GM18520 (cell line): ENCODE data around the gene FAM83C.

ENCODE experiments used
- ATAC-seq: cut with Tn5 transposase; IDR thresholded peaks from one replicate; pipeline ENCODE4 v1.9.1; 2021; ENCODE audit not compliant: unreplicated experiment

The FAM83C gene

DNA sequence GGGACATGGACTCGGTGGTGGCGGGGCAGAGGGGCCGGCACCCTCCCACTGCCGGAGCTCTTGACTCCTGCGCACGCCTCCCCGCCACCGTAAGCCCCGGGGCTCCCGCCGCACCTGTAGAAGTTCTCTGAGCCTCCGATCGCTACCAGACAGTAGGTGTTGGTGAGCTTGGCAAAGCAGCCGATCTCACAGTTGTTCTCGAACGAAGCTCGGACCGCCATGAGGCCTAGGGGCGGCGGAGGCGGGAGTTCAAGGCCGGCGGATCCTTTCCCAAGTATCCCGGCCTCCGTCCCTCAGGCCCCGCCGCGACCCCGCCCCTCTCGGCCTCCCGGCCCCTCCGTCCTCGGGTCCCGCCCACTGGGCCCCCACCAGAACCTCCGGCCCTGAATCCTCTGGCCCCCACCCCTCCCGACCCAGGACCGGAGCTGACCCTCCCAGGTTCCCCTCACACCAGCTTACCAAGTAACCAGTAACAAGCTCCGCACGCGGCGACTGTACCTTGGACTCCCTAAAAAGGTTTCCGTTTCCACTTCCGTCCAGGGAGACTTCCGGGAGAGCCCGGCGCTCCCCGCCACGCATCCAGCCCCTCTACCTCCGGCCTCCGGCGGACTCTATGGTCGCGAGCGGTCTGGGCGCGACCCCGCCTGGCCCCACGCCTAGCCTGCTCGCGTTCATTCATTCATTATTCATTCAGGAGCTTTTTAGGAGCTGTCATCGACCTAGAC, 7.8 kb downstream of the FAM83C start, which contains the start of gene EIF6:
TSS of gene EIF6 (minus strand) at position 506 of the 725 bp plus-strand sequence. CDS start at position 221, 285 bp downstream.
- peak; percentile 59 for ATAC-seq

DNA sequence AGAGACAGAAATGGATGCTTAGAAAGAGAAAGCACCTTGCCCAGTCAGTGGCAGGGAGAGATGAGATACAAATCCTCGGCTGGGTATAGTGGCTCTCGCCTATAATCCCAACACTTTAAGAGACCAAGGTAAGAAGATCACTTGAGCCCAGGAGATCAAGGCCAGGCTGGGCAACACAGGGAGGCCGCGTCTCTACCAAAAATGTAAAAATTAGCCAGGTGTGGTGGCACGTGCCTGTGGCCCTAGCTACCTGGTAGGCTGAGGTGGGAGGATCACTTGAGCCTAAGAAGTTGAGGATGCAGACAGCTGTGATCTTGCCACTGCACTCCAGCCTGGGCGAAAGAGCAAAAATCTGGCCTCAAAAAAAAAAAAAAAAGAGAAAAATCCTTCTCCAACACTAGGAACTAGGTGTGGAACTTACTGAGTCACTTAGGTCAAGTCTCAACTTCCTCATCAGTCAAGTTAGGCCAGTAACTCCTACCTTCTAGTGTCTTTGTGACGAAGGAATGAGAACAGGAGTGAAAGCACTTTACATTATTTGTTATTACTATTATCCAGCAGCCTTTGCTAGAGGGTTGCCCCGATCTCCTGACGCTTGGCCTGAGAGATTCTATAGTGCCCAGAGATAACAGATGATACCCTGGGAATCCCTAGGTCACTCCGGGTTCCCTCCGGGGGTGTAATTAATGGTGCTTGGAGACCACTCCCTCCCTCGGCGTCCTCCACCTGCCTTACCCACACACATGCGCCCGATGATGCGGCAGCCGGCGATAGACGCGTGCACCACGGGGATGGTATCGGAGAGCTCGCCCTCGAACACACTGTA, 8.6 kb downstream of the FAM83C start:
- ATAC-seq, result no peak

DNA sequence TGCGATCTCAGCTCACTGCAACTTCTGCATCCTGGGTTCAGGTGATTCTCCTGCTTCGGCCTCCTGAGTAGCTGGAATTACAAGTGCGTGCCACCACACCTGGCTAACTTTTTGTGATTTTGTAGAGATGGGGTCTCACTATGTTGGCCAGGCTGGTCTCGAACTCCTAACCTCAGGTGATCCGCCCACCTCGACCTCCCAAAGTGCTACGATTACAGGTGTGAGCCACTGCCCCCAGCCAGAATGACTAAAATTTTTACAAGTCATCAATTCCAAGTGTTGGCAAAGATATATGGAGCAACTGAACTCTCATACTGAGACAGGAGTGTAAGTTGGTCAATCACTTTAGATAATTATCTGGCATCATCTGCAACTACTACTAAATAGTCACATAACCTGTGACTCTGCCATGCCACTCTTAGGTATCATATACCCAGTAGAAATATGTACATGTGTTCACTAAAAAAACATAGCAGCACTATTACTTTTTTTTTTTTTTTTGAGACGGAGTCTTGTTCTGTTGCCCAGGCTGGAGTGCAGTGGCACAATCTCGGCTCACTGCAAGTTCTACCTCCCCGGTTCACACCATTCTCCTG, 10.6 kb downstream of the FAM83C start:
- no peak for ATAC-seq

DNA sequence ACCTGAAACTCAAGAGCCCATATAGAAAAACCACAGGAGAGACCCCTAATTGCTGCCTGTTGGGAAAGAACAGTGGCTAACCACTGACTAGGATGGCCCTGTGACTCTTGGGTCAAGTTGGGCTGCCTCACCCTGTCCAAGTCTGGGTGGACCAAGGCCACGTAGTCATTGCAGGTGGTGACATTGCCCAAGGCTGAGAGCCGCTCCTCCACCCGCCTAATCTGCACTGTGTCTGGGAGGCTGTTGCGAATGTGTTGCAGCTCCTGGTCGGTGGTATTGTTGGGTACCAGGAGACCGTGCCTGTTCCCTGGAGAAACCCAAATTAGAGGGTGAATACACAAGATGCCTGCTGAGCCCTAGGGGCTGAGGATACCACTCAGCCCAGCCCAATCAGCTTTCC, 11.7 kb downstream of the FAM83C start:
- ATAC-seq, result no peak

DNA sequence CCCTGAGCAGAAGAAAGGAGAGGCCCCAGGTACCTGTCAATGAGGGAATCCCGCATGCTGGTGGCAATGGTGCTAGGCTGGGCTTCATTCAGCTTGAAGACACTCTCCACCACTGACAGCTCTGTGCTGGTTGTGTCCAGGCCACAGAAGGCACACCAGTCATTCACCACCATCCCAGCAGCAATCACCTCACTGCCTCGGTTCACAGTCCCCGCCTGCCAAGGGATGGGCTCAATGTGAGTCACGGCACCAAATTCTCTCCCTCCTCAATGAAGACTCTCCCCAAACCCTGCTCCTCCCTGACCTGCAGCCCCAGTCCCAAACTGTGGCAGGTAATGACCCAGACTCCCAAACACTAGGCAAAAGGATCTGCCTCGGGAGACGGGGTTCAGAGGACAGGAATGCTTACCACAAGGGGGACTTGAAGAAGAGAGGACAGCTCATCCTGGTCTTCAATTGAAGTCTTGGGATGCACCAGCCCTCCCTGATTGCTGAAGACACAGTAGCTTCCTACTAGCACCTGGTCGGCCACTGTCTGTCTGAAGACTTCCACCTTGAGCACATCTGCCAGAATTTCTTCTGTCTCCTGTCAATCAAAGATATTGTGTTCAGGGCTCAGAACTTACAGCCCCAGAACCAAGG, 12.6 kb downstream of the FAM83C start:
- no peak for ATAC-seq

DNA sequence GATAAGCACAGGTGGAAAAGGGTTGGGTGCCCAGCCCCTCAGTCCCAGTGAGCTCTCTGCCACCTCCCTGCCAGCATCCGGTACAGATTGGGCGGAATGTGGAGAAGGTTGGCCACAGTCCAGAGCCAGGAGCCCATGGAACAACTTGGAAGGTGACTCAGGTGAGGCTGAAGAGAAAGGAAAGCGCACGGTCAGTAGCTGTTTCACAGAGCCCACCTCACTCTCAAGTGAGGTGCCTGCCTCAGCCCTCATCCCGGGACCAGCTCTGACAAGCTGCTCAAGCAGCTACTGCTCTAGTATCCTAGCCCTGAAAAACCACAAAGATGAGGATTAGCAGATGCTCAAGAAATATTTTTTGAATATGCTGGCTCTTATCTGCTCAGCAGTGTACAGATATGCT, 13.2 kb downstream of the FAM83C start:
- ATAC-seq, result no peak

DNA sequence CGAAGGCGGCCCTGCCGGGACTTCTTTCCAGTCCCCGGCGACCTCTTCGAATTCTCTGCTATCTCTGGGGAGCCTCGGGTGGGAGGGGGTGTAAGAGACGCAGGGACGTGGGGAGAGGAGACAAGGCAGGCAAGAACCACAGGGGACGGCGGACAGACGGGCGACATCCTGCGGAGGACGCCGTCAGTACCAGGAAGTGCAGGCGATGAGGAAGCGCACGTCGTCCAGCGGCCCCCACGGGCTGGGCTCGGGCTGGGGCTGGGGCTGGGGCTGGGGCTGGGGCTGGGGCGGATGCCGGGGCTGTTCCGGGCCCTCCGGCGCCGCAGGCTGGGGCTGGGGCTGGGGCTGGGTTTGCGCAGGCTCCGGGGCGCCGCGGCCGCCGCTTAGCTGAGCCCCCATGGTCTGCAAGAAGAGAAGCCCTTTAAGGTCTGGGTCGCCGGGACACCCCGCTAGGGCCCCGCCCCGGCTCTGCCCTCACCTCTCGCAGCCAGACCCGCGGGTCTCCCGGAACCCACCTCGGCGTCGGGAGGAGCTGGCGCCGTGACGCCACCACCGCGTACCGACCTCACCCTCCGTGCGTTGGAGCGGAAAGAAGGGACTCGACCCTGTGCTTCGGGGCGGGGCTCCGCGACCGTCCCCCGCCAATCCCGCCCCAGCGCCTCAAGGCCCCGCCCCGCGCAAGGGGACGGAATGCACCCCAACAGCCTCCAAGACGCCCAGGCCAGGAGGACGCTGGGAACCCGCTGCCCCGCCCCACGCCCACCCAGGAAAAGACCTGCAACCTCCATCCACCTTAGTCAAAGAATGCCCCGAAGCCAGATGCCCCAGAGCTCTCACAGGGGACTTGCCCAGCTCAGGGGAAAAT, 14.5 kb downstream of the FAM83C start, which contains the start of gene MMP24OS:
TSS of gene MMP24OS (minus strand) at position 592 of the 865 bp plus-strand sequence. CDS start at position 399, 193 bp downstream.
- peak; percentile 71 for ATAC-seq

DNA sequence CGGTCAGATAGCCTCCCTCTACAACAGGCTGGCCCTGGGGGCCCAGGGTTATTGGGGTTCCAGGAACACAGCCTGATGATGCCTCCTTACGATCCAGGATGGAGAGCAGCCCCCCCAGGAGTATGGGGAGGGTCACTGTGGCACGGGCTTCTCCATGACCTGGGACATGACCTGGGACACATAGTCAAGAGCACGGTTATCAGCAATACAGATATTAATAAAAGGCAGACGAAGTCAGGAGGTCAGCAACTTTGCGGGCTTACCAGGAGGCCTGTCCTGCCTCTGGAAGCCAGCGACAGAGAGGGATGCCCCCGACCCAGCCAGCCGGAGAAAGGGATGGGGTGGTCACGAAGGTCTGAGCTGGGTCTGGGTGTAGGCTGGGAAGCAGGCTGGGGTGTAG, 15.1 kb downstream of the FAM83C start:
- no peak for ATAC-seq

DNA sequence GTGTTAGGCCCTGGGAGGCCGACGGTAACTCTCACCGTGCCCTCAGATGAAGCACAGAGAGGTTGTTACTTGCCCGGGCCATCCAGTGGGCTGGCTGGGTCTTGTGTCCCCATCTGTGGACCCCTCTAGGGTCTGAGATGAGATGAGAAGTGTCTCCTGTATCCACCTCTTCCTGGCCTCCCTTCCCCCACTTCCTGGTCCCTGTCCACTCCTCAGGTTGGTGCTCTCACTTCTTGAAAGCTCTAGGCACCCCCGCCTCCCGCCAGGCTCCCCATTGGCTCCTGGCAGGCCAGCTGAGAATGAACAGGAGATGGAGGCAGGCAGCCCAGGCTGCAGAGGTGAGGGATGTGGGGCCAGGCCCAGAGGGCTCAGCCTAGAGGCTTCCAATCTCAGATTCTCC, 15.8 kb downstream of the FAM83C start:
- ATAC-seq, result no peak

DNA sequence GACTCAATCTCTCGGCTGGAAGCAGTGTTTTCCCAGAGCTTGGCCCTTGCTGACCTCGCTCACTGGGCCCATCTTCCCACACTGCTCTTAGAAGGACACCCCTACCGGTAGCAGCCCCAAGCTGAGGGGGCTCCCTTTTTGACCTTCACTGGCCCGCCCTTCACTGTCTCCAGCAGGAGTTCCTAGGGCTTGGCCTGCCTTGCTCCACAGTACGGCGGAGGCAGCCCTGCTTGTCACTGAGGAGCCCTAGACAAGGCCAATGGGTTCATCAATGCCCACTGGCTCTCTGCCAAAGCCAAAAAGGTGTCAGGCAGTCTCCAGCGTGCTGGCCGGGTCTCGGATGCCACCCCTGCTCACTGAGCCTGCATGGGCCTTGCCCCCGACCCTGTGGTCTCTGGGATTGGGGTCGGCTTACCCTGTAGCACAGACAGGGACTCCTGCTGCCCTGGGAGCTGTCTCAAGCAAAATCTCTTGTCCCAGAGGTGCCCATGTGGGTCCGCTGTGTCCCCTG, 16.4 kb downstream of the FAM83C start:
- ATAC-seq, result no peak

DNA sequence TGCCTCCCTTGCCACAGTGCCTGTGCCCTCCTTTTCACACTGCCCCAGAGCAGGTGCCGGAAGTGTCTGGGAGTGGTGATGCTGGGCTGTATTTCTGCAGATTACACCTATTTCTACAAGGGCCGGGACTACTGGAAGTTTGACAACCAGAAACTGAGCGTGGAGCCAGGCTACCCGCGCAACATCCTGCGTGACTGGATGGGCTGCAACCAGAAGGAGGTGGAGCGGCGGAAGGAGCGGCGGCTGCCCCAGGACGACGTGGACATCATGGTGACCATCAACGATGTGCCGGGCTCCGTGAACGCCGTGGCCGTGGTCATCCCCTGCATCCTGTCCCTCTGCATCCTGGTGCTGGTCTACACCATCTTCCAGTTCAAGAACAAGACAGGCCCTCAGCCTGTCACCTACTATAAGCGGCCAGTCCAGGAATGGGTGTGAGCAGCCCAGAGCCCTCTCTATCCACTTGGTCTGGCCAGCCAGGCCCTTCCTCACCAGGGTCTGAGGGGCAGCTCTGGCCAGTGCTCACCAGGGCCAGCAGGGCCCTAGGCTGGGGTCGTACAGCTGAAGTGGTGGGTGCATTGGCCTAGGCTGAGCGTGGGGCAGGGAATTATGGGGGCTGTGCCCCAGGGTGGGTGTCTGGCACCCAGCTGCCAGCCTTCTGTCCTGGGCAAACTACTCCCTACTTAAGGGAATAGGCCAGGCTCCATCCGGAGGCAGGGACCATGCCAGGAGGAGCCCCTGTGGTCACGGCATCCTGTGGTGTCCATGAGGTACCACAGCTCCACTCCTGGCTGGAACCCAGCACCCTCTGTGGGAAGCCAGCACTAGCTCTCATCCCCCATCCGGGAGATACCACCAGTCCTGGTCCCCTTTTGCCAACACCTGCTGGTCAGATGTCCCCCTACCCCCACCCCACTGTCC, 17.8 kb downstream of the FAM83C start:
- no peak for ATAC-seq

DNA sequence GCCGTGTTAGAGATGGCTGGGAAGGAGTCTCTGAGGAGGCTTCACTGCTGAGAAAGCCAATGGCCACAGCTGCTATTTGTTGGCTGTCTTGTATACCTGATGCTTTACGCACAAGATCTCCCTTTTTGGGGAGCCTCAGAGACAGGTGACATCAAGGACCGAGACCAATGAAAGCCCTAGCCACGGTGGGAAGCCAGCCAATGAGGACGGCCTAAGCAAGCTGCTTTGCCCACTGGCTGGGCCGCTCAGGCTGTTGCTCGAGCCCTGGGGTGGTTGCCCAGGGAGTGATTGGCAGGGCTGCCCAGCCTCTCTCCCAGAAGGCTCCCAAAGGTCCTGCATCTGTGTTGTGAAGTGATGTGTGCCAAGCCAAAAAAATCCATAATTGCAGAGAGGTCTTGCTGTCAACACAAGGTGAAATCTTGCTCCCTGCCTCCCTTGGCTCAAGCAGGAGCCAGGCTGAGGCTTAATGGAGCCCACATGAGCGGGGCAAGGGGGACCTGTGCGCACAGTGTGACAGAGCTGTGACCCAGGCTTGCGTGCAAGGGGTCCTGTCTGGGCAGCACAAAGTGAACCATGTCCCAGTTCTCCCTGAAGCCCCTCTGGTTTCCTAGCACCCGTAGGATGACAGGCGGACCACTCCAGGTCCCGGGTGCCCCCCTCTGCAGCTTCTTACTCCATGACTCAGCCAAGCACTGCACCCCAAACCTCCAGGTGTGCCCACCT, 18.6 kb downstream of the FAM83C start:
- no peak for ATAC-seq

DNA sequence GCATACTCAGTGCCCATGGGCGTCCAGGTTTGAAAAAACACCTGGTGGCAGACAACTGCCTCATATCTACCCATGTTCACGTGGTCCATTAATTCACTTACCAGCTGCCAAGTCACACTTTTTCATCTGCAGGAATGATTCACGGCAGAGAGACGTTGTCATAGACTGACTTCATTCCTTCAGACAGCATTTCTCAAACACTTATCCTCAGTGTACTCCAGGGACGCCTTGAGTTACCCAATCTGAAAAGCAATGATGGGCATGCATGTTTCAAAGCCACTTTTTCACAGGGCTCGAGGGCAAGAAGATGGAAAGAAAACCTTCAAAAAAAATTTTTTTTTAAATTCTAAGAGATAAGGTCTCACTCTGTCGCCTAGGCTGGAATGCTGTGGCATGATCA, 20.3 kb downstream of the FAM83C start:
- no peak for ATAC-seq

DNA sequence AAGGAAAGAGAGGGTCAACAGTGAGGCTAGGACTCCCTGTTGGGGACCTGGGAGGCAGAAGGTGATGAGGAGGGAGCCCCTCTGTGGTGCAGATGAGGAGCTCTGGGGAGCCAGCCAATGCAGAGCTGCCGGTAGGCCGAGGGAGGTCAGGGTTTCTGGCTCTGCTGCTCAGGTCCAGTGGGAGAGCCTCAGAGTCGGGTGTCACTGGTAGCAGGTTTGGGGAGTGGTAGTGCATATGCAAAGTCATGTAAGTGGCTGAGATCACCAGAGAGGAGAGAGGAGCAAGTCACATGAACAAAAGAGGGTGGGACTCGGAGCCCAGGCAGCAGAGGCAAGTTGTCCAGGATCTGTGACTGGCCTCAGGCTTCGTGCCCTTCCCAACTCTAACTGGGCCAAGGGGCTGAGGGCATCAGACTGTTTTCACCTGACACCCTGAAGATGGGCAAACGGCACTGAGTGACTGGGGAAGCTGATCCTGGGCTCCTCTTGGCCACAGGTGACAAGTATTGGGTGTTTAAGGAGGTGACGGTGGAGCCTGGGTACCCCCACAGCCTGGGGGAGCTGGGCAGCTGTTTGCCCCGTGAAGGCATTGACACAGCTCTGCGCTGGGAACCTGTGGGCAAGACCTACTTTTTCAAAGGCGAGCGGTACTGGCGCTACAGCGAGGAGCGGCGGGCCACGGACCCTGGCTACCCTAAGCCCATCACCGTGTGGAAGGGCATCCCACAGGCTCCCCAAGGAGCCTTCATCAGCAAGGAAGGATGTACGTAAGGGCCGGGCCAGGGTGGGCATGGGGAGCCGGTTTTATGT, 20.9 kb downstream of the FAM83C start:
- no peak for ATAC-seq

DNA sequence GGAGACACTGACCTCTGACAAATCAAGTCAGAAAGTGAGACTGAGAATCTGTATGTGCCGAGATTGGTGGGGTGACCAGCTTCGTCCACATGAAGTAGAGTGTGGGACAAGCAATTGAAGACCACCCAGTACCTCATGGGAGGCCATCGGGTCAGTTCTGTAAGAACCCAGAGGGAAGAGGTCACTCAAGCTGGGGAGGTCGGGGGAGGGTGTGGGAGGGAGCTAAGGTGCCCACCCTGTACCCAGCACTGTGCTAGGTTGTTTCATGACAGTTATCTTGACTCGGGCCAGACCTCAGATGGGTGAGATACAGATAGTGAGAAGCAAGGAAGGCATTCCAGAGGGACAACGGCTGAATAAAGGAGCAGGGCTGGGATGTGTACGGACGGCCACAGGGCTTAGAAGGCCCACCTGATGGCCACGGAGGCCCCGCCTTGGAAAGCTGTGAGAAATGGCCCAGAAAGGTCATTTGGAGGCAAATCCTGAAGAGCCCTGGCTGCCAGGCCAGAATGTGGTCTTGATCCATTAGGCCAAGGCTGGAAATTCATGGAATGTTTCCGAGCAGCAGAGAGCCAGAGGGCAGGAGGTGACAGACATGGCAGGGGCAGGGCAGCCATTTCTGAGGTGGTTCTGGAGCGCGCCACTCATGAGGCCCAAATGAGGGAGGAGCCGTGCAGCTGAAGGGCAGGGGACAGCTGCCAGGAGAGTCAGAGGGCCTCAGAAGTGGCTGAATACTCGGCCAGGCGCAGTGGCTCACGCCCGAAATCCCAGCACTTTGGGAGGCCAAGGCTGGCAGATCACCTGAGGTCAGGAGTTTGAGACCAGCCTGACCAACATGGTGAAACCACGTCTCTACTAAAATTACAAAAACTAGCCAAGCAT, 22.0 kb downstream of the FAM83C start:
- ATAC-seq, result no peak

DNA sequence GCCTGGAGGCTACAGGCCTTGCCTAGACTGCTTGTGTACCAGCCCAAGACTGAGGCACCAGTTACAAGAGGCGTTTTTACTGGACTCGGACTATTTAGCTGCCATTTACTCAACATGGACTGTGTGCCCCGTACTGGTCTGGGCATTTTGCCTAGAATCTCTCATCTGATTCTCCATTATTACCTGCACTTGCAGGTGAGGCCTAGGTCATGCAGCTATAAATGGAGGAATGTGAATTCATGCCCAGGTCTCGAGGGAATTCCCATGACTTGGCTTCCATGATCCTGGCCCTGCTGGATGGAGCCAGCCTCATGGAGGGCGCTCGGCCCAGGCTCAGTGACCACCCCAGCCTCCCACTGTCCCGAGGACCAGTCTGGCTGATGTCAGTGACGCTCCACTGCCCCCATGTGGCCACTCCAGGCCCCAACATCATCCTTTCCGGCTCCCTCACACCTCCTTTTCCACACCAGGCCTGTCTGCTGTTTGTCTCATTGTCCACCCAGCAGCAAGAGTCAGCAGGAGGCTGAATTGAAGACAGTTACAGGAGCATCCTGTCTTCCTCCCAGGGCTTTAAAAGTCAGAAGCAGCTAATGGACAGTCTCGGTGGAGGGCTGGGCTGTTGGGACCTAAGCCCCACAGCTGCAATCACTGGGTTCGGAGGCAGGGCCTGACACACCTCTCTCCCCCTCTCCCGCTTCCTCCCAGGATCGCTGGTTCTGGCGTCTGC, 23.0 kb downstream of the FAM83C start:
- ATAC-seq, result no peak
